Measurements from ENCODE around the gene PSMB11.
A peak's percentile ranks its signal among the peaks of the same experiment; 100 is the strongest.

PSMB11 gene

DNA sequence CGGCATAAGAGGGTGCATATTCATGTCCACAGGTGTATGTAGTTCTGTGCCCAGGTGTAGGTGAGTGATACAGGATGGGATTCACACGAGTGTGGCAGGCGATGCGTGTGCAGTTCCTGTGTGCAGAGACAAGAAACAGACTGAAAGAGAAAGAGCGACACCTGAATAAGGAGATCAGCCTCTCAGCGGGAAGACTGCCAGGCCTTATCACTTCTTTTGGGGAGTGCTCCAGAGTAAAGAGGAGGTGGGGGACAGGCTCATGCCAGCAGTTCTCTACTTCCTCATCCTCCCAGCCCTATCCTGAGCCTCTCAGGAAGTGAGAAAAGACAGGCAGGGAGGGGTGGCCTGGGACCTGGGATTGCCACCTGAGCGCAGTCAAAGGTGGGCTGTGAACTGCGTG, 2.8 kb downstream of the PSMB11 start:
- no peak for DNase-seq

DNA sequence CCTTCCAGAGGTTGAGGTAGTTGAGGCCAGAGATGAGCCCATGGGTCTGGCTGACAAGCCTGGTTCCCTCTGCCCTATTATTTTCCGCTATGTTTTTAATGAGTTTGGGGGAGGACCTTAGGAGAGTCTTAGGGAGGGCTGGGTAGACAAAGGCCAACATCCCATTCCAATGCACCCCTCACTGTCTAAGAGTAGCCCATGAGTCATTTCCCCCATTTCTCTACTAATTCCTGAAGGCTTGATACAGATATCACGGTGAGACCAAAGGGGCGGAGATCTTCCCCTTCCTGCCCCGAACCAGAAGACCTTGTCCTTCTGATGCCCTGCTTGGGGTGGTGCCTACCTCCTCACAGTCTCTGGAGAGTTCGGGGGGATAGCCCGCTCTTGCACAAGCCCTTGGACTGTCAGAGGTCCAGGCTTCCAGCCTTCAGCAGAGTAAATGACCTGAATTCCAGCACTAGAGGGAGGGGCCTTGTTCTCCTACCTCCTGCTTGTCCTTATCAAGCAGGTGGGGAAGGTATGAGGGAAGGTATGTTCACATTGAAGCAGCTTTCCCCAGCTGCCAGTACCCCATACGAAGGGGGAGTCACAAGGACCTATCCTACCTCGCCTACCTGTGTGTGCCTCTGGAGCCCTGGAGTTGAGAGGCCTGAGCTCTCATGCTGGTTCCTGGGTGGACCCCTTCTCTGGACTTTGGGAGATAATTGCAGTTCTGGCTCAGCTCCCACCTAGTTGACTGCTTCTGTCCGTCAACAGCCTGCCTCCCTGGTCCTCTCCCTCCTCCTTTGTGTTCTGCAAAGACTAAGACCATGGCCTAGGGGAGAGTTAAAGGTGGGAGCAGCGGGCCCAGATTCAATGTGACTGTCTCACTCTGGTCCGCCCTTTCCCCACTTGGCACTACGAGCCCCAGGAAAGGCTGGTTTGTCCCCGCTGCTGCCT, 3.7 kb downstream of the PSMB11 start:
- no peak for DNase-seq

DNA sequence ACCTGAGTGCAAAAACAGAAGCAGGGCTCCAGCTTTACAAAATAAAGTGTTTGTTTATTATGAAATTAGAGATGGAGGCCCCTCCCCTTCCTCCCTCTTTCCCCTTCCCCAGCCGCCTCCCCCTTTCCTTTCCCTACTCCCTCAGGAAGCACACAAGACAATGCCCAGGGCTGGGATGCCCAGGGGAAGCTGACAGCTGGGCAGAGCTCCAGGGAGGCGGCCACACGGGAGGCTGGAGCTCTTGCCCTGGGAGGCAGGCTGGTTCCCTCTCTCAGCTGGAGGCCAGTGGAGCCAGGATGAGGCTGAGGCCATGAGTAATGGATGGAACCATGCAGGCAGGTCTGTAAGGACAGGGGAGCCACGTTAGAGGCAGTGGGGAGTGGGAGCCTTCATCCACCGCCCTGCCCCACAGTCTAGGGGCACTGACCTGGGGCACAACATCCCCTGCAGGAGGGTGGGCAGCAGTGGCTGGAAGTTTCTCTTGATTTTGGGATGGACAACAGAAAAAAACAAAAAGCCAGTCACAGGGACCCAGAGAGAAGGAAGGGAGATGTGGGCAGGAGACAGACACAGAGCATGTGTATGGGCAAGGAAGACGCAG, 5.1 kb downstream of the PSMB11 start:
- no peak for DNase-seq

DNA sequence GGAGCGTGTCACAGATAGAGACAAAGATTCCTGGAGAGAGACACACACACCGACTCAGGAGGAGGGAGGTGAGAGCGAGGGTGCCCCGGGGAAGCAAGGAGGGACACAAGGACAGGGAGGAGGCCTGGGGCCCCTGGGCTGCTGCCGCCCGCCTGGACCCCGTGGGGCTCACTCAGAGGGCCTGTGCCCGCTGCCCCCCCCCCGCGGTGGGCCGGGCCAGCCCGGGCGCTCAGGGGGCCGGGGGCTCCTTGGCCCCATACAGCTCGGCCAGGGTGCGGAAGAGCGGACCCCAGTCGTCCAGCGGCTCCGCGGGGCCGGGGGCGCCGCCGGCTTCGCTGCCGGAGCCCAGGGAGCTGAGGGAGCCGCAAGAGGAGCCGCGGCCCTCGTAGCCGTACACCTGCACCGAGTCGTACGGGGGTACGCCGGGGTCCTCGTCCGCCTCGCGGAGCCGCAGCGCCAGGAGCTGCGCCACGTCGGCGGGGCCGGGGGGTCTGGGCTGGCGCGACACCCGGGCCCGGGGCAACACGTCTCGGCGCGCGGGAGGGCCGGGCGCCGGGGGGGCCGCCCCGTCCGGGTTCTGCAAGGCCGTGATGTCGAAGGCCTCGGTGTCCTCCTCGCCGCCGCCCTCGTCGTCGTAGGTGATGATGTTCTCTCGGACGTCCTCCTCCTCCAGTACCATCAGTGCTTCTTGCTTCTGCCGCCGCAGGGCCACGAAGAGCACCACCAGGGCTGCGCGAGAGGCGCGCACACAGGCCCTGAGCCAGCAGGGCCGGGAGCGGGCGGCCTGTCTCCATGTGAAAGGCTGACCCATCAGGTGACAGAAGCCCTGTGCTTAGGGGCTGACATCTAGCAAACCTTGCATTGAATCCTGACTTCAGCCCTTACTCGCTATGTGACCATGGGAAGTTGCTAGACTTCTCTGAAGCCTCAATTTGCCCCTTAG, 6.0 kb downstream of the PSMB11 start:
- DNase-seq = no peak

DNA sequence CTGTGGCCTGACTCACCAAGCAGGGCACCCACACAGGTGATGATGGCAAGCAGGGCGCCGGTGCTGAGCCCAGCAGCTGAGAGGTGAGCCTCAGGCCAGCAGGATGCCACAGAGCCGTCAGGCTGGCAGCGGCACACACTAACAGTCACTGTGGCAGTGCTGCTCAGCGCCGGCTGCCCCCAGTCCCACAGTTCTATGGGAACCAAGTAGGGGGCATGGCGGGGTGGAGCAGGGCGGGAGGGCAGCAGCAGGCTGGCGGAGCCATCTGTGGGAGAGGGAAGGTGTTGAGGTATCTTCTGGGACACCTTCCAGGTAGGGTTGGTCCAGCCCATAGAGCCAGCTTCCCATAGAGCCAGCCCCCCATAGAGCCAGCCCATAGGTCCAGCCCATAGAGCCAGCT, 7.0 kb downstream of the PSMB11 start:
- DNase-seq = no peak

DNA sequence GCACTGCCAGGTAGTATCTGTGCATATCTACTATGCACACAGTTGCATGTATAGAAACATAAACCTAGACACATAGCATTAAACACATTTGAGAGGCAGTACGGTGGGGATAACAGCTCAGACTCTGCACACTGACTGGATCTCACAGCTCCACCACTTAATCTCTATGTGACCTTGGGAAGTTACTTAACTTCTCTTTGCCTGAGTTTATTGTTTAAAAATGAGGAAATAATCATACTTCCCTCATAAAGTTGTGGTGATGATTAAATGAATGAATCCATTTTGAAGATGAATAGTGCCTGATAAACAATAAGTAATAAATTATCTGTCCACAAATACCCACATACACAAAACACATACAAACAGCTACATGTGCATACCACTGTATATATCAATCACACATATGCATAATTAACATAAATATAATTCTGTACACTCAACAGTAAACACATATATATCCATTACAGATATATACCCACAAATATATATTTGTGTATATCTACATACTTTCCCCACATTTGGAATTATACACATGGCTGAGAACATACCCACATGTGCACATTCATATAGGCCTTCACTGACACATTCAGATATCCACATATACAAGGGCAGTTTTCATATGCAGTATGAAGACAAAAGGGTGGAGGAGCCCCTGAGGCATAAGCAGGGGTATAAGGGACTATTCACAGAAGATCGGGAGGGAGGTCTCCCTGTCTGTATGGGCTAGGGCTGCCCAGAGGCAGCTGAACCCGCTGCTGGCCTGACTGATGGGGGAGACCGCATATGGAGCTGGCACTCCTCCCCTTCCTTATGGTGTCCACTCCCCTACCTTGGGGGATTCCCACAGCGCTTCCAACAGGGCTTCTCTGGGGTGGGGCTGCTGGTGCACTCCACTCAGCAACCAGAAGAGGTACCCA, 9.4 kb downstream of the PSMB11 start:
- no peak for DNase-seq

DNA sequence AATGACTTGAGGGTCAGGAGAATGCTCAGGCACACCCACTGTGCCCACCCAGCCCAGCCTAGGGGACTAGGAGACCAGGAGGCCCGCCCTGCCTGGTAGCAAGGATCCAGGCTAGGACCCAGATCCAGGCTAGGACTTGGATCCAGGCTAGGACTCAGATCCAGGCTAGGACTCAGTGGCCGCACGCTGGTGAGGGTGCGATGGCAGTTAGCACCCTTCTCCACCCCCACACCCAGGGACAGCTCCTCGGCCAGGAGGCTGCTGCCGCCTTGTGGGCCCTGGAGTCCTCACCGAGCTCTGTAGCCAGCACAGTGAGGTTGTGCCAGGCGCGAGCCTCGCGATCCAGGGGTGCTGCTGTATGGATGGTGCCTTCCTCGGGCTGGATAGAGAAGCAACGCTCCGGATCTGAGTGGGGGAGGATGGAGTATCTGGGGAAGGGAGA, 10.2 kb downstream of the PSMB11 start:
- no peak for DNase-seq

DNA sequence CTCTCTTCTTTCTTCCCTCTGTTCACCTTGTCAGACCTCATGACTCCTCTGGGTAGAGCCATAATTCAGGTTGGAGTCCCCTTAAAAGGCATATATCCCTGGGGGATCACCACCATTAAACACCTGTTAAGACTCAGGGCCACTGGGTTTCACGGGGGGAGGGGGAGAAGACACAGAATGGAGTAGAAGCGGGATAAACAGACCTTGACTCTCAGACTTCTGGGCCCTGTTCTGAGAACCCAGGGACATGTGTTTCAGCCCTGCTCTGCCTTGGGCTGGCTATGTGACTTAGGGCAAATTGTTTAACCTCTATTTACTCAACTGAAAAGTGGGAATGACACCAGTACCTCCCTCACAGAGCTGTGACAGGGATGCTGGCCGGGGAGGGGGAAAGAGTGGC, 10.7 kb downstream of the PSMB11 start:
- no peak for DNase-seq

DNA sequence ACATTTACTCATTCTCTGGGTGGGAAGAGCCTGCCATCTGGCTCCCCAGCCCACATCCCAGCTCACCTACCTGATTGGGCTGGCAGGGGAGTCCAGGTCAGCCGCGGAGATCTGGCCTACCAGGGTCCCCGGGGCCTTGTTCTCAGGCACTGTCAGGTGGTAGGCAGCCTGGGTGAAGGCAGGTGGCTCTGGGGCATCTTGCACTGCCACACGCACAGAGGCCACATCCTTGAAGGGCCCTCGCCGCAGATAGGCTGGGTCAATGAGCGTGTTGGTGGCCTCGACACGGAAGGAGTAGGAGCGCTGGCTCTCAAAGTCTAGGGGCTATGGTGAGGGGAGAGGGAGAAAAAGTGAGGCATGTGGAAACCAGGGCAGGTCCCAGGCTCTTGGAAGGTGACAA, 11.4 kb downstream of the PSMB11 start:
- DNase-seq = no peak

DNA sequence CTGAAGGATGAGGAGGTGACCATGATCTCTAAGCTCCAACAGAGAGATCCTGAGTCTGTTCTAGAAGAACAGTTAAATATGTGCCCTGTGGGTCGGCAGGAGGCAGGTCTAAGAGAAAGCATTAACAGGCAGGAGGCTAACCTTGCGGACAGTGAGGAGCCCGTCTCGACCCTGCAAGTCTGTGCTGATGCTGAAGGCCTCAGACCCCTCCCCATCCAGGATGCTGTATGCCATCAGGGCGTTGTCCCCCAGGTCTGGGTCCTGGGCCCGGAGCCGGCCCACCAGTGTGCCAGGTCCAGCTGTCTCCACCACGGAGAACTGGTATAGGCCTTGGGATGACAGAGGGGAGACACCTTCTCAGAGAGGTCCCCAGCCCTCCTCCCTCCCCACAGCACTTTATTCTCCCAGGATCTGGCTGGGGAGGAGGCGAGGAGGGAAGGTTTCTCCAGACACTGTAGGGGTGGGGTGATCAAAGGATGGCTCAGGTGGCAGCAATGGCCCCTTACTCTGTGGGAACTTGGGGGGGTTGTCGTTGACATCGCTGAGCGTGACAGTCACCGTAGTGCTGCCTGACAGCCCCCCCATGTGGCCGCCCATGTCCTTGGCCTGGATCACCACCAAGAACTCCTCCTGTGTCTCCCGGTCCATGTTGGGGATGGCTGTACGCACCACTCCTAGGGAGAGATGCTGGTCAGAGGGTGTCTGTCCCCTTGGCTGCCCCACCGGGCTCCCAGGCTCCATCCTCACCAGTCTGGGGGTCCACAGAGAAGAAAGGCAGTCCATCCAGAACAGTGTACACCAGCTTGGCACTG, 12.2 kb downstream of the PSMB11 start:
- DNase-seq = no peak

DNA sequence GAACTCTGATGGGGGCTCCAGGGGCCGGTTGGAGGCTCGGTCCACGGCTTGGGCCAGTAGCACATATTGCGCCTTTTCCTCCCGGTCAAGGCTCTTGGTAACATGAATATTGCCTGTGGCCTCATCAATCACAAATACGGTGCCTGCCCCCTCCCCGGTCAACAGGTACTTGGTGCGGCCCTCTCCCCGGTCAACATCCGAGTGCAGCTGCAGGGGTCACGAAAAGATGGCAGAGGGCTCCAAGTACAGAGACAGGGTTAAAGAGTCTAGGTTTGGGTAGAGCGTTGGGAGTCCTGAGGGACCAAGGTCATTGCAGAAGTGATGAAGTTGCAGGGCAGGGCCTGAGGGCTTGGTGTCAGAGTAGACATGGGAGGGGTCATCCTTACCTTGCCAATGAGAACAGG, 13.1 kb downstream of the PSMB11 start:
- DNase-seq = no peak

DNA sequence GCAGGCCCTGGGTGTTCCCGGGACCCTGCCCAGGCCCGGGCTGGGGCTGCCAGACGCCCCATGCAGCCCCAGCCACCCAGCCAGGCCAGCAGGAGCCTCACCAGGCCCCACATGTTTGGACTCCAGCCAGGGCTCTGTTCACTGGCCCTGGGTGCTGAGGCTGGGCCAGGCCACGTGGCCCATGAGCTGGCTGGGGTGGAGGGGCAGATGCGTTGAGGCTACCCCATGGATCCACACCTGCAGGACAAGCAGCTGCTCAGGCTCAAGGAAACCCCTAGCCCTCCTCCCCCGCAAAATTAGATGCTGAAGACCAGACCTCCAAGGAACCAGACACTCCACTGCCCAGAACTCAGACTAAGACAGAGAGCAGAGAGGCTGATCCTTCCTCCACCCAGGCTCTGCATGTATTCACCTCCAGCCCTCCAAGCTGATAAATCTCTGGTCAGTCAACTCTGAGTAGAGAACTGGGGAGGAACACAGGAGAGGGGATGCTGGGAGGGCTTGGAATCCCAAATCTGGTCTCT, 13.7 kb downstream of the PSMB11 start:
- no peak for DNase-seq

DNA sequence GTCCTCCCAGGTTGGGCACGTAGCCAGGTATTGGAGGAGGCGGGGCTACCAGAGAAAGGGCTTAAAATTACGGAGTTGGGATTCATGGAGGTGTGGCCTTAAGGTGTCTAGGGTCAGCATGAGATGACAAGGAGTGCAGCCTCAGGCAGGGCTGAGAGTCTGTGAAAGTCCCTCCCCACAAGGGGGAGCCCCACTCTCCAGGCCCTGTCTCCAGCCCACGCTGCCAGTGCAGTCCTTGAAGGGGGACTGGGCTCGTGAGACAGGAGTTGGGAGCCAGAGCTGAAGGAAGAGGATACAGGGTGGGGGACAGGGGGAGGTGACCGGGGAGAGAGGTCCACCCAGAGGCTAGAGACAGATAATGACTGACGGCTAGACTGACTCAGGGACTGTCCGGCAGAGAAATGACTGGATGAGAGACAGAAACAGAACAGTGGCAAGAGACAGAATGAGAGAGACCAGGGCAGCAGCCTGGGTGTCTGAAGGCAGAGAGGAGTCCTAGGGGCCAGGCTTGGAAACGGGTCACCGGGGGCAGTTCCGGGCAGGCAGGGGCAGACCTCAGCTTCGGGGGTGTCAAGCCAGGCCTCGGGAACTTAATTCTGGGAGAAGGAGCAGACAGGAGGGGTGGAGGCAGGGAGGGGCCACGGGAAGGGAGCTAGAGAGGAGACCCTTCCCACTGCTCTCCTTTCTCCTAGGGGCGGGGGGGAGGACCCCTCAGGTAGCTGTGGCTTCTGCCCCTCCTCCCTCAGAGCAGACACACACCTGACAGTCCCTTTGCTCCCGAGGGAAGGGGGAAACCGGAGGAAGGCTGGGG, 14.3 kb downstream of the PSMB11 start:
- DNase-seq = peak; percentile 62

DNA sequence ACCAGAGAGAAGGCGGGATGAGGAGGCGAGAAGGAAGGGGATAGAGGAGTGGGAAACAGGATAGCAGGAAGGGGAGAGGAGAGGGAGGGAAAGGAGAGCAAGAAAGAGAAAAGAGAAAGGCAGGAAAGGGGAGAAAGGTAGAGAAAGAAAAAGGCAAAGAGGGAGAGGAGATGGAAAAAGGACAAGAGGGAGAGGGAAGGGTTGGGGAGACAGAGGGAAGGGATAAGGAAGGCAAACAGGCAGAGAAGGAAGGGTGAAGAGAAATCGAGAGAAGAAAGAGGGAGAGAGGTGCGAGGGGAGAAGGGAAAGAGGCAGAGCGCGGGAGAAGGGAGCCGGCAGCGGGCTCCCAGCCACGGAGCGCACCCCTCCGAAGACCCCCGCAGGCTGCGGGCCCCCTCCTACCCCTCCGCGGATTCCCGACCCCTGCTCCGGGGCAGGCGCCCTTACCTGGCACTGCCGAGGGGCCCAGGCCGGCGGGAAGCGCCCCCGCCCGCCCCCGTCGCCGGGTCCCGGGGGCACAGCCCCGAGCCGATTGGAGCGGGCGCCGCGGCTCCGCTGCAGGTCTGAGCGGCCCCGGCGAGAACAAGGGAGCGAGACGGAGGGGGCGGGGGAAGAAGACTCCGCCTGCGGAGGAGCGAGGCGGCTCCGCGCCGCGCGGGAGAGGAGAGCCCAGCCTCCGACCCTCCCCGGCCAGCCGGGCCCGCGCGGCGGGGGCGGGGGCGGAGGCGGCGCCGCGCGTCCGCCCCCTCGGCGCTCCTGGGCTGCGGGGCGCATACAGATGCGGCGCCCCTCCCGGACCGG, 15.1 kb downstream of the PSMB11 start, which contains the start of gene CDH24:
CDH24 (minus strand) TSS at position 565 of the 801 bp plus-strand sequence. CDS start 1,787 bp downstream, outside the sequence.
- peak; percentile 63 for DNase-seq

DNA sequence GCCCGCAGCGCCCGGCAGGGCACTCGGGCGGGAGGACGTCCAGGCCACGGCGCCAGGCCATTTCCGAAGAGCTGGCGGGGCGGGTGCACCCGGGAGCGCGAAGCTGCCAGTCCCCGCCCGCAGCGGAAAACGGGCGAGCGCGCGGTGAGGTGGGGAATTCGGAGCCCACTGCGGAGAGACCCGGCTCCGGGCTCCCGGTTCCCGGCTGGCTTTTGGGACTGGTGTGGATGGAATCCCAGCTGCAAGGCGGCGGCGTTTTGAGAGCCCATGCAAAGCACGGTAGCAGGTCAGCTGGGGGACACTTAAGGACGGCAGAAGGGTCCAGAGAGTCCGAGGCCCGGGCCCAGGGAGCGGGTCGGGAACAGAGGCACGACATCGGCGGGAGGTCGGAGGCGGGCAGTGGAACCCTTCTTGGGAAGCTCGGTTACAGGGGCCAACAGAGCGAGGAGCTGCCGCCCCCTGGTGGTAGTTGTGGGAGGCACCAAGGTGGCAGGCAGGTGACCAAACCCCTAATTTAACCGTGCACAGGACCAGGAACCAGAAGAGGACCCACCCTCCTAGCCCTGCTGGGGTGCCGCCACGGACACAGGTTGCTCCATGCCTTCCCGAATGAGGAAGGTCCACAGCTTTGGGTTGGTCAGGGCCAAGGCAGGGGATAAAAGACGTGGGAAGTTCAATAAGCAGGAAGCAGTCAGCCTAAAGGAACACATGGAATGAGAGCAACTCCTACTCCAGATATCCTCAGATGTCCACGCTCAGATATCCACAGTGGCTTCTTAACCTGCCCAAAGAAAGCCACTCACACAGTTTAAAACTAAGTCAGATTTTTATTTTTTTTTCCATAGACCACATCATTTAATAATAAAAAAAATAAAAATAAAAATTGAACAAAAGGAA, 16.0 kb downstream of the PSMB11 start:
- peak; percentile 81 for DNase-seq

DNA sequence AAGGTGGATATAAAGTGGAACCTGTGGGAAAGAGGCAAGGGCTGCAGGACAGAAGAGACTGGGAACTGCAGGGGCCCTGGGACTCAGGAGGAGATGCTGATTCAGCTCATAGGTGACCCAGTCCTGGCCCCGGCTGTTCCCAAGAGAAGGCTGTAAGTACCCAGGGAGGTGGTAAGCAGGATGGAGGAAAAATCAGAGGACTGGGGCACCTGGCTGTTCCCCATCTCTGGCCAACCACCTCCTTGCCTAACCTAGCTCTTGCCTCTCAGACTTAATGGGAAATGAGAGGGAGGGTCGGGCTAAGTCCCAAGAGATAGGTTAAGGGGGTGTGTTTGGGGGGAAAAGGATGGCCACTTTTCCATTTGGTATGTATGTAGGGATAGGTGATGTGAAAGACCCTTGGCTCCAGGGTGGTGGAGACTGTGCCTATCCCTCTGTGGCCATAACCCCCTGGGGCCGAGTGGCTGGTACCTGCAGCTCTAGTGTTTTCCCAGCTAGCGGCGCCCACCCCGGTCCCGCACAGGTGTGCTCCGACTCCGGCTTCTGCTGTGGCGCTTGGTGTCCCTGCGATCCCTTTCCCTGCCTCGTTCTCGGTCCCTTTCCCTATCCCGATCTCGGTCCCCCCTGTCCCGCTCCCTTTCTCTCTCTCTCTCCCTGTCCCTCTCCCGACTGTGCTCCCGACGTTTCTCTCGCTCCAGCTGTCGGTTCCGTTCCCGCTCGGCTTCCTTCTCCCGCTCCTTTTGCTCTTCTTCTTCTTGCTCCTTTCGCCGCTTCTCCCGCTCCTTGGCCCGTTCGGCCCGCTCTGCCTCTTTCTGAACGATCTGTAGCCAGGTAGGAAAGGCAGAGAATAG, 16.9 kb downstream of the PSMB11 start:
- DNase-seq = no peak

Data from activated T-cell treated with anti-CD3 and anti-CD28 coated beads for 4 hours (primary cell).